WTC11 (cell line): Measurements from ENCODE around the gene SIRT5. TPM values are rescaled to one million over a fixed set of nuclear protein-coding genes. Genes with fewer than 3 reads are reported as not detected.

Experiments
- ATAC-seq: fragments of 200-7000 bp; cut with Tn5 transposase; 2 replicates; pipeline ENCODE4 v1.10.0; 2021; ENCODE audit warnings: mild to moderate bottlenecking, moderate library complexity
- CTCF ChIA-PET: fragments of 300-600 bp; sonication (Branson Sonifier 250); formaldehyde crosslinking; loops from one replicate; lab custom pipeline; 2021; ENCODE audit warnings: antibody characterized with exemption; lab: Charles Lee
- POLR2A ChIA-PET: fragments of 350-600 bp; sonication (Branson Sonifier 250); formaldehyde crosslinking; loops from one replicate; lab custom pipeline; 2021; ENCODE audit warnings: antibody characterized with exemption; lab: Charles Lee
- DNase-seq: peaks from one replicate; pipeline ENCODE4 v3.0.0; 2021; ENCODE audit warnings: low spot score
- H3K27ac Mint-ChIP-seq: 2 replicates; pipeline ENCODE4 v1.8.0; 2021; ENCODE audit warnings: mixed read lengths
- H3K27me3 Mint-ChIP-seq: 2 replicates; pipeline ENCODE4 v1.8.0; 2021; ENCODE audit warnings: low read depth, mild to moderate bottlenecking, moderate library complexity, mixed read lengths
- H3K36me3 Mint-ChIP-seq: 2 replicates; pipeline ENCODE4 v1.8.0; 2021; ENCODE audit warnings: mixed read lengths
- H3K4me1 Mint-ChIP-seq: 2 replicates; pipeline ENCODE4 v1.8.0; 2022; ENCODE audit warnings: mixed read lengths
- H3K4me3 Mint-ChIP-seq: 2 replicates; pipeline ENCODE4 v1.8.0; 2021; ENCODE audit warnings: mild to moderate bottlenecking, moderate library complexity, mixed read lengths
- H3K9me3 Mint-ChIP-seq: 2 replicates; pipeline ENCODE4 v1.8.0; 2021; ENCODE audit warnings: mixed read lengths
- CDX4 ChIP-seq: fragments of 250-450 bp; sonication (Bioruptor Pico); IDR thresholded peaks from 2 replicates; pipeline ENCODE4 v1.9.0; 2021; ENCODE audit warnings: moderate library complexity, mild to moderate bottlenecking, inconsistent platforms, borderline replicate concordance
- CREB1 ChIP-seq: sonication (generic); formaldehyde crosslinking; IDR thresholded peaks from 2 replicates; pipeline ENCODE4 v1.8.0; 2023; ENCODE audit warnings: mild to moderate bottlenecking, missing genetic modification reagents
- CREM ChIP-seq: sonication (generic); formaldehyde crosslinking; IDR thresholded peaks from 2 replicates; pipeline ENCODE4 v1.8.1; 2022; ENCODE audit warnings: mild to moderate bottlenecking, missing genetic modification reagents, moderate library complexity
- E2F5 ChIP-seq: sonication (generic); formaldehyde crosslinking; IDR thresholded peaks from 2 replicates; pipeline ENCODE4 v1.8.1; 2022; ENCODE audit warnings: mild to moderate bottlenecking, moderate library complexity, missing genetic modification reagents
- ERG ChIP-seq: fragments of 250-450 bp; sonication (Bioruptor Pico); IDR thresholded peaks from 2 replicates; pipeline ENCODE4 v1.8.0; 2021; ENCODE audit warnings: mild to moderate bottlenecking
- ESRRA ChIP-seq: sonication (generic); formaldehyde crosslinking; IDR thresholded peaks from 2 replicates; pipeline ENCODE4 v1.8.1; 2022; ENCODE audit warnings: mild to moderate bottlenecking, missing genetic modification reagents, borderline replicate concordance
- GABPB1 ChIP-seq: sonication (generic); formaldehyde crosslinking; IDR thresholded peaks from 2 replicates; pipeline ENCODE4 v1.8.1; 2023; ENCODE audit warnings: mild to moderate bottlenecking, missing genetic modification reagents
- GRHL2 ChIP-seq: fragments of 250-450 bp; sonication (Bioruptor Pico); IDR thresholded peaks from 2 replicates; pipeline ENCODE4 v1.8.0; 2022; ENCODE audit warnings: mild to moderate bottlenecking, moderate library complexity; ENCODE audit not compliant: insufficient replicate concordance, severe bottlenecking
- OVOL2 ChIP-seq: fragments of 250-450 bp; sonication (Bioruptor Pico); IDR thresholded peaks from 2 replicates; pipeline ENCODE4 v1.9.0; 2021; ENCODE audit warnings: mild to moderate bottlenecking, borderline replicate concordance
- PRRX2 ChIP-seq: fragments of 250-450 bp; sonication (Bioruptor Pico); IDR thresholded peaks from 2 replicates; pipeline ENCODE4 v1.8.0; 2021; ENCODE audit warnings: mild to moderate bottlenecking
- RELA ChIP-seq: sonication (generic); formaldehyde crosslinking; IDR thresholded peaks from 2 replicates; pipeline ENCODE4 v1.8.1; 2022; ENCODE audit warnings: missing genetic modification reagents, mild to moderate bottlenecking, borderline replicate concordance
- SMAD3 ChIP-seq: sonication (generic); formaldehyde crosslinking; IDR thresholded peaks from 2 replicates; pipeline ENCODE4 v1.8.0; 2022; ENCODE audit warnings: missing genetic modification reagents, mild to moderate bottlenecking, borderline replicate concordance
- SP1 ChIP-seq: sonication (generic); formaldehyde crosslinking; conservative IDR thresholded peaks from 2 replicates; pipeline ENCODE4 v1.8.1; 2022; ENCODE audit warnings: missing genetic modification reagents
- USF2 ChIP-seq: sonication (generic); formaldehyde crosslinking; IDR thresholded peaks from 2 replicates; pipeline ENCODE4 v1.8.1; 2023; ENCODE audit warnings: mild to moderate bottlenecking, missing genetic modification reagents, moderate library complexity
- ZNF396 ChIP-seq: fragments of 250-450 bp; sonication (Bioruptor Pico); IDR thresholded peaks from 2 replicates; pipeline ENCODE4 v1.8.0; 2021; ENCODE audit warnings: mild to moderate bottlenecking, moderate library complexity, borderline replicate concordance
- total RNA-seq: library from RNA; stranded (reverse); gene quantifications from 3 replicates; pipeline ENCODE4 v1.2.3, GENCODE V29; 2021
- TF ChIP-seq, protein P1 (sequence below): sonication (generic); formaldehyde crosslinking; IDR thresholded peaks from 2 replicates; pipeline ENCODE4 v1.8.1; 2022; ENCODE audit warnings: missing genetic modification reagents, borderline replicate concordance
- TF ChIP-seq, protein P2 (sequence below): fragments of 250-450 bp; sonication (Bioruptor Pico); IDR thresholded peaks from 2 replicates; pipeline ENCODE4 v1.9.0; 2021; ENCODE audit warnings: mild to moderate bottlenecking
- TF ChIP-seq, protein P3 (sequence below): sonication (generic); formaldehyde crosslinking; IDR thresholded peaks from 2 replicates; pipeline ENCODE4 v1.8.1; 2022; ENCODE audit warnings: low read depth, mild to moderate bottlenecking, moderate library complexity, missing genetic modification reagents, borderline replicate concordance
- TF ChIP-seq, protein P4 (sequence below): sonication (generic); formaldehyde crosslinking; IDR thresholded peaks from 2 replicates; pipeline ENCODE4 v1.8.1; 2023; ENCODE audit warnings: mild to moderate bottlenecking, moderate library complexity, missing genetic modification reagents
- TF ChIP-seq, protein P5 (sequence below): sonication (generic); formaldehyde crosslinking; conservative IDR thresholded peaks from 2 replicates; pipeline ENCODE4 v1.8.1; 2022; ENCODE audit warnings: mild to moderate bottlenecking, missing genetic modification reagents

Gene SIRT5
- total RNA-seq, 1 experiment from 2014 or later: 11.8 TPM

DNA sequence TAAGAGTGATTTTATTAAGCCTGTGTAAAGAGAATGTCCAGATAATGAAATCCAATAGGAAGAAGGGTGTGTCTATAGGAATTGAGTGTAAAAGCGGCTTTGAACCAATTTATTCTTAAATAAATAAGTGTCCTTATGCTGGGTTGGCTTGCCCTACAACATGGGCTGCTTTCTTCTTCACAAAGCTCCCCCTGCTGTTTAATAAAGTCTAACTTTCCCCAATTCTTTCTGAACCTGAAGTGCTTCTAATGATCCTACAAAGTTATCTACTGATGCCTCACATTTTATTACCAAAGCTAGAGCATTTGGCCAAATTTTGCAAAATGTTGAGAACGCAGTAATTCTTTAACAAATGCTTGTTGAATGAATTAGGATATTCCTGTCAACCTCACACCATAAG, 36.3 kb upstream of the SIRT5 start:
- ATAC-seq (no peak), DNase-seq (no peak)
- peaks cover 23% of the 10 kb centered on the region for H3K4me1 Mint-ChIP-seq
- no peak overlapping the region for H3K4me3 Mint-ChIP-seq
- H3K36me3 Mint-ChIP-seq: no peaks in the 10 kb centered on the region
- ChIA-PET POLR2A (no interaction called here), CTCF (interaction anchor here (0.6 to 1.2 kb wide), 5 partner anchors 12 to 102 kb away, joined by 3 read pairs; partner anchors contain the start of genes GFOD1 and SIRT5)
- no peaks in the 10 kb centered on the region; the same call in 1 of the 2 replicates for H3K9me3 Mint-ChIP-seq
- TF ChIP-seq CDX4 (CRISPR knock-in tag) (no peak), ZNF396 (no peak), RELA (CRISPR knock-in tag) (no peak), OVOL2 (CRISPR knock-in tag) (no peak), GRHL2 (CRISPR knock-in tag) (no peak), ERG (CRISPR knock-in tag) (no peak), ESRRA (CRISPR knock-in tag) (no peak), GABPB1 (CRISPR knock-in tag) (no peak), PRRX2 (CRISPR knock-in tag) (no peak), SP1 (CRISPR knock-in tag) (no peak), USF2 (CRISPR knock-in tag) (no peak), E2F5 (CRISPR knock-in tag) (no peak), CREB1 (no peak)
- TF ChIP-seq, protein P1, sequence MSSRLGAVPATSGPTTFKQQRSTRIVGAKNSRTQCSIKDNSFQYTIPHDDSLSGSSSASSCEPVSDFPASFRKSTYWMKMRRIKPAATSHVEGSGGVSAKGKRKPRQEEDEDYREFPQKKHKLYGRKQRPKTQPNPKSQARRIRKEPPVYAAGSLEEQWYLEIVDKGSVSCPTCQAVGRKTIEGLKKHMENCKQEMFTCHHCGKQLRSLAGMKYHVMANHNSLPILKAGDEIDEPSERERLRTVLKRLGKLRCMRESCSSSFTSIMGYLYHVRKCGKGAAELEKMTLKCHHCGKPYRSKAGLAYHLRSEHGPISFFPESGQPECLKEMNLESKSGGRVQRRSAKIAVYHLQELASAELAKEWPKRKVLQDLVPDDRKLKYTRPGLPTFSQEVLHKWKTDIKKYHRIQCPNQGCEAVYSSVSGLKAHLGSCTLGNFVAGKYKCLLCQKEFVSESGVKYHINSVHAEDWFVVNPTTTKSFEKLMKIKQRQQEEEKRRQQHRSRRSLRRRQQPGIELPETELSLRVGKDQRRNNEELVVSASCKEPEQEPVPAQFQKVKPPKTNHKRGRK (CRISPR knock-in tag): no peak
- TF ChIP-seq, protein P2, sequence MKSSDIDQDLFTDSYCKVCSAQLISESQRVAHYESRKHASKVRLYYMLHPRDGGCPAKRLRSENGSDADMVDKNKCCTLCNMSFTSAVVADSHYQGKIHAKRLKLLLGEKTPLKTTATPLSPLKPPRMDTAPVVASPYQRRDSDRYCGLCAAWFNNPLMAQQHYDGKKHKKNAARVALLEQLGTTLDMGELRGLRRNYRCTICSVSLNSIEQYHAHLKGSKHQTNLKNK (CRISPR knock-in tag): no peak
- TF ChIP-seq, protein P3, sequence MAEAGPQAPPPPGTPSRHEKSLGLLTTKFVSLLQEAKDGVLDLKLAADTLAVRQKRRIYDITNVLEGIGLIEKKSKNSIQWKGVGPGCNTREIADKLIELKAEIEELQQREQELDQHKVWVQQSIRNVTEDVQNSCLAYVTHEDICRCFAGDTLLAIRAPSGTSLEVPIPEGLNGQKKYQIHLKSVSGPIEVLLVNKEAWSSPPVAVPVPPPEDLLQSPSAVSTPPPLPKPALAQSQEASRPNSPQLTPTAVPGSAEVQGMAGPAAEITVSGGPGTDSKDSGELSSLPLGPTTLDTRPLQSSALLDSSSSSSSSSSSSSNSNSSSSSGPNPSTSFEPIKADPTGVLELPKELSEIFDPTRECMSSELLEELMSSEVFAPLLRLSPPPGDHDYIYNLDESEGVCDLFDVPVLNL: no peak
- no peak overlapping the region for H3K27ac Mint-ChIP-seq
- no peaks in the 10 kb centered on the region for H3K27me3 Mint-ChIP-seq

DNA sequence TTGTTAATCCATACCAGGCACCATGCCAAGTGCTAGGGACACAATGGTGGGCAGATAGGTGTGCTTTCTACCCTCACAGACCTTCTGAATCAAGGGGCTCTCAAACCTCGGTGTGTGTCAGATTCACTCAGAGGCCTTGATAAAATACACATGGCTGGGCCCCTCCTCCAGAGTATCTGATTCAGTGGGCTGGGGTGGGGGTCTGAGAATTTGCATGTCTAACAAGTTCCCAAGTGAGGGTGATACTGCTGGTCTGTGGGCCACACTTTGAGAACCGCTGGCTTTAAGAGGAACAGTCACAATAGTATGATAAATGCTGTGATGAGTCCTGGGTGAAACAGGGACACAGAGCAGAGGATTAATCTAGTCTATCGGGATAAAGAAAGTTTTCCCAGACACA, 35.8 kb upstream of the SIRT5 start:
- peaks cover 25% of the 10 kb centered on the region for H3K4me1 Mint-ChIP-seq
- no peaks in the 10 kb centered on the region for H3K27me3 Mint-ChIP-seq
- ChIA-PET CTCF (interaction anchor here (1.0 to 1.2 kb wide), 3 partner anchors 36 to 103 kb away, joined by 3 read pairs; partner anchors contain the start of genes GFOD1 and SIRT5), POLR2A (no interaction called here)
- DNase-seq (no peak), ATAC-seq (no peak)
- no peaks in the 10 kb centered on the region; the same call in 1 of the 2 replicates for H3K9me3 Mint-ChIP-seq
- H3K4me3 Mint-ChIP-seq: no peak overlapping the region
- H3K27ac Mint-ChIP-seq: no peak overlapping the region
- TF ChIP-seq SMAD3 (CRISPR knock-in tag): no peak
- TF ChIP-seq, protein P4, sequence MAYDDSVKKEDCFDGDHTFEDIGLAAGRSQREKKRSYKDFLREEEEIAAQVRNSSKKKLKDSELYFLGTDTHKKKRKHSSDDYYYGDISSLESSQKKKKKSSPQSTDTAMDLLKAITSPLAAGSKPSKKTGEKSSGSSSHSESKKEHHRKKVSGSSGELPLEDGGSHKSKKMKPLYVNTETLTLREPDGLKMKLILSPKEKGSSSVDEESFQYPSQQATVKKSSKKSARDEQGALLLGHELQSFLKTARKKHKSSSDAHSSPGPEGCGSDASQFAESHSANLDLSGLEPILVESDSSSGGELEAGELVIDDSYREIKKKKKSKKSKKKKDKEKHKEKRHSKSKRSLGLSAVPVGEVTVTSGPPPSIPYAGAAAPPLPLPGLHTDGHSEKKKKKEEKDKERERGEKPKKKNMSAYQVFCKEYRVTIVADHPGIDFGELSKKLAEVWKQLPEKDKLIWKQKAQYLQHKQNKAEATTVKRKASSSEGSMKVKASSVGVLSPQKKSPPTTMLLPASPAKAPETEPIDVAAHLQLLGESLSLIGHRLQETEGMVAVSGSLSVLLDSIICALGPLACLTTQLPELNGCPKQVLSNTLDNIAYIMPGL: no peak
- TF ChIP-seq, protein P5, sequence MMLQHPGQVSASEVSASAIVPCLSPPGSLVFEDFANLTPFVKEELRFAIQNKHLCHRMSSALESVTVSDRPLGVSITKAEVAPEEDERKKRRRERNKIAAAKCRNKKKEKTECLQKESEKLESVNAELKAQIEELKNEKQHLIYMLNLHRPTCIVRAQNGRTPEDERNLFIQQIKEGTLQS (CRISPR knock-in tag): no peak
- TF ChIP-seq CREM (CRISPR knock-in tag): no peak
- H3K36me3 Mint-ChIP-seq: no peaks in the 10 kb centered on the region
